NOMO-1 treated with DMSO at 0.1 percent for 48 hours (cell line): ENCODE data around the gene P2RX3.
"Not testable (repeated sequence)": the region's sequence is repeated elsewhere in the genome, so short reads cannot be mapped to it uniquely, and the experiment has no call there.

Experiments used
- DNase-seq: peaks from one replicate; lab custom pipeline; 2025; ENCODE audit not compliant: unreplicated experiment; lab: John Stamatoyannopoulos, UW

Gene P2RX3

GRCh38 chr11:57348052-57348451, 9.9 kb downstream of the P2RX3 start:
- no peak for DNase-seq

- DNase-seq = no peak
Measured at GRCh38 chr11:57348636-57349313, 10.6 kb downstream of the P2RX3 start.

- DNase-seq = no peak
Measured at GRCh38 chr11:57349491-57350274, 11.5 kb downstream of the P2RX3 start.

- no peak for DNase-seq
Measured at GRCh38 chr11:57353036-57353435, 14.9 kb downstream of the P2RX3 start.

GRCh38 chr11:57353446-57353845, 15.3 kb downstream of the P2RX3 start:
- no peak for DNase-seq

GRCh38 chr11:57353852-57354251, 15.7 kb downstream of the P2RX3 start:
- peak; percentile 16 for DNase-seq

- DNase-seq = no peak
Measured at GRCh38 chr11:57354699-57355098, 16.5 kb downstream of the P2RX3 start.

GRCh38 chr11:57356268-57356667, 18.1 kb downstream of the P2RX3 start:
- peak; percentile 60 for DNase-seq

- no peak for DNase-seq
Measured at GRCh38 chr11:57357310-57357709, 19.2 kb downstream of the P2RX3 start.

GRCh38 chr11:57357856-57358255, 19.7 kb downstream of the P2RX3 start:
- no peak for DNase-seq

GRCh38 chr11:57358543-57358961, 20.4 kb downstream of the P2RX3 start:
- DNase-seq = no peak

- no peak for DNase-seq
Measured at GRCh38 chr11:57358991-57359390, 20.8 kb downstream of the P2RX3 start.

GRCh38 chr11:57359396-57359795, 21.2 kb downstream of the P2RX3 start:
- no peak for DNase-seq

- DNase-seq = no peak
Measured at GRCh38 chr11:57359896-57360690, 21.9 kb downstream of the P2RX3 start.

GRCh38 chr11:57360991-57361390, 22.8 kb downstream of the P2RX3 start:
- no peak for DNase-seq

- DNase-seq = not testable (repeated sequence)
Measured at GRCh38 chr11:57361420-57361819, 23.3 kb downstream of the P2RX3 start.

- DNase-seq = no peak
Measured at GRCh38 chr11:57361926-57362325, 23.8 kb downstream of the P2RX3 start.

- DNase-seq = no peak
Measured at GRCh38 chr11:57363131-57364080, 25.3 kb downstream of the P2RX3 start.

- no peak for DNase-seq
Measured at GRCh38 chr11:57364851-57365660, 26.9 kb downstream of the P2RX3 start.
